Measurements from ENCODE around the gene CRYZL1.

GRCh38 chr21:33654412-33654811 is 12.9 kb upstream of the CRYZL1 start:
- no peak for TF ChIP-seq EP300 (IDR thresholded peaks at IDR 0.05)
- TF ChIP-seq CTCF (IDR thresholded peaks at IDR 0.05) = no peak
- TF ChIP-seq POLR2AphosphoS5 (IDR thresholded peaks at IDR 0.05) = no peak
